GM23248 (cell line): Measurements from ENCODE around the gene CDCP2.

Source experiments
- EZH2 ChIP-seq: fragments of 200-600 bp; sonication (generic); IDR thresholded peaks from 2 replicates; pipeline ENCODE4 v1.6.1; 2018; ENCODE audit warnings: antibody characterized with exemption, mild to moderate bottlenecking; ENCODE audit not compliant: insufficient read depth, poor library complexity, severe bottlenecking
- EZH2phosphoT487 ChIP-seq: fragments of 200-600 bp; sonication (generic); IDR thresholded peaks from 2 replicates; pipeline ENCODE4 v1.6.1; 2018; ENCODE audit warnings: antibody characterized with exemption, moderate library complexity, mild to moderate bottlenecking, low read depth; ENCODE audit not compliant: insufficient read depth

- TF ChIP-seq EZH2: no peak
- TF ChIP-seq EZH2phosphoT487: no peak
Observed at GRCh38 chr1:54163051-54163450, 10.3 kb upstream of the CDCP2 start.
